NB4 (cell line): Measurements from ENCODE around the gene SYNCRIP.

Experiments used
- CTCF ChIP-seq: IDR thresholded peaks from one replicate; pipeline ENCODE4 v1.5.1; 2012; ENCODE audit warnings: low read depth, low read length
- MAX ChIP-seq: IDR thresholded peaks from 2 replicates; pipeline ENCODE4 v1.6.1; 2011; ENCODE audit warnings: low read depth, low read length
- MYC ChIP-seq: IDR thresholded peaks from 2 replicates; pipeline ENCODE4 v1.6.1; 2011; ENCODE audit warnings: low read depth, low read length
- POLR2A ChIP-seq: IDR thresholded peaks from 2 replicates; pipeline ENCODE4 v1.6.1; 2011; ENCODE audit warnings: mild to moderate bottlenecking; ENCODE audit not compliant: insufficient read length; ENCODE audit errors: extremely low read depth

- TF ChIP-seq CTCF (no peak), MYC (no peak), MAX (no peak), POLR2A (no peak)
Observed at GRCh38 chr6:85691478-85691877, 48.8 kb upstream of the SYNCRIP start.
